ENCODE data around the gene BEND3.
A peak's percentile ranks its signal among the peaks of the same experiment; 100 is the strongest.

The BEND3 gene

DNA sequence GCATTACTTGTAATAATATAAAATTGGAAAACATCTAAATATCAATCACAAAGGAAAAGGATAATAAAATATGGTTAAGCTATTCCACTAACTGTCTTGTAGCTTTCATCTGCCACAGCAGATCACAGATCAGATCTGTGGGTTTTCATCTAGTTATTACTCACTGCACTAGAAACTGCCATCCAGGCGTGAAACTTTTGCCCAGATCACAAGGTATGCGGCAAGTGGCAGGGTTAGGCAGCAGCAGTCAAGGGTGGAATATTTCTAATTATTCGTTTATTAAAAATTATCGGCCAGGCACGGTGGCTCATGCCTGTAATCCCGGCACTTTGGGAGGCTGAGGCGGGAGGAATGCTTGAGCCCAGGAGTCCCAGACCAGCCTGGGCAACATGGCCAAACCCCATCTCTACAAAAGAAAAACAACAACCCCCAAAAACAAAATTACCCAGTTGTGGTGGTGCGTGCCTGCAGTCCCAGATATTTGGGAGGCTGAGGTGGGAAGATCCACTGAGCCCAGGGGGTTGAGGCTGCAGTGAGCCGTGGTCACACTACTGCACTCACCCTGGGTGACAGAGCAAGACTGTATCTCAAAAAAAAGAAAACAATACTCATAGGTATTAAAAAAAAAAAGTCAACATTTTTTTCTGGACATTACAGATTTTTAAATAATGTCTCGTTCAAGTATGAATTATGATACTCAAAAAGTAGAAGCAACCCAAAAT is 32.1 kb downstream of the BEND3 start:
- no peak for DNase-seq (ENCODE audit: low spot score)

DNA sequence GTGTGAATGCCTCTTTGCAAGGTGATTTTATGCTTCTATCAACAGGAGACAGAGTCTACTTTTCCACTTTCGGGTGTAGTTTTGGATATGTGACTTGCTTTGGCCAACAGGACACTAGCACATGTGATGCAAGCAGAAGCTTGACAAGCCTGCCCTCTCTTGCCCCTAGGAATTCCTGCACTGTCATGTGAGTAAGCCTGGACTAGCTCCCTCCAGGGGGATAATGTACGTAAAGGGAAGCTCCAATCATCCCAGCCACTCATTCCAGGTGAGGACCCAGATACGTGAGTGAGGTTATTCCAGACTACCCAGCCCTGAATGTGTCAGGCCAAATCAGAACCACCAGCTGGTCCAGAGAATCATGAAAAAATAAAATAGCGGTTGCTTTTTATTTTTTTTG is 33.3 kb downstream of the BEND3 start:
- no peak for DNase-seq (ENCODE audit: low spot score)

DNA sequence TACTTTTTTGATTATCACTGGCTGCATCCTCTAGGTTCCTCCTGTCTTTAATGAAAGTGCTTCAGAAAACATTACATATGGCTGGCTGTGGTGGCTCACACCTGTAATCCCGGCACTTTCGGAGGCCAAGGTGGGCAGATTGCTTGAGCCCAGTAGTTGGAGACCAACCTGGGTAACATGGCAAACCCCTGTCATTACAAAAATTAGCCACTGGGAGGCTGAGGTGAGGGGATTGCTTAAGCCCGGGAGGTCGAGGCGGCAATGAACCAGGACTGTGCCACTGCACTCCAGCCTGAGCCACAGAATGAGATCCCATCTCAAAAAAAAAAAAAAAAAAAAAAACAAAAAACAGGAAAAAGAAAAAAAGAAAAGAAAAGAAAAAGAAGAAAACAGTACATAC is 35.3 kb downstream of the BEND3 start:
- no peak for DNase-seq (ENCODE audit: low spot score)

DNA sequence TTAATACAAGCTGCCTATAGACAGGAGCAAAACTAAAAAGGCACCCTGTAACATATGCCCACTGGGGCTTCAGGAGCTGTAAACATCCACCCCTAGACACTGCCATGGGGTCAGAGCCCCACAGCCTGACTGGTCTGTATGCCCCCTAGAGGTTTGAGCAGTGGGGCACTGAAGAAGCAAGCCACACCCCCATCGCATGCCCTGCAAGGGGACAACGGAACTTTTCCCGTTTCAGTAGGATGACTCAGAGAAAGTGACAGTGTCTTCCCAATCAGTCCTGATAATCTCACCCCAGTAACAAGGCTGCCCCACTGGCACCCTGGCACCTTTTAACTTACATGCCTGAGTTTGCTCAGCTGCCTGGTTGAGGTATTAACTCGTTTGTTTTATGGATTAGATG is 35.9 kb downstream of the BEND3 start:
- DNase-seq (ENCODE audit: low spot score), result no peak

DNA sequence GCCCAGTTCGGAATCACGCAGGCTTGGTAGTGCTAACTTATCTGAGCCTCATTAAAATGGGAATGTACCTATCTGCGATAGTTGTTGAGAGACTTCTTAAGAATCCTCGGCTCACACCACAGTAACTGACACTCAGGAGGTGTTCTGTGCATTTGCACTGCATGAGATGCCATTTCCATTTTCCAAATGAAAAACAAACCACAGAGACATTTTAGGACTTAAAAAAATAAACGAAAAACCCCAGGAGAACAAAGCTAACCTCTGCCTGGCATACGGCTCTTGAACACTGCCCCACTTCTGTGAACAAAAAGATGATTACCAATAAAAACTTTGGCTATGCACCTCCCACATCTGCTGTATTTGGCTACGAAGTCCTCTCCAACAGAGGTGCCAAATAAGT is 37.6 kb downstream of the BEND3 start:
- DNase-seq (ENCODE audit: low spot score), result no peak

DNA sequence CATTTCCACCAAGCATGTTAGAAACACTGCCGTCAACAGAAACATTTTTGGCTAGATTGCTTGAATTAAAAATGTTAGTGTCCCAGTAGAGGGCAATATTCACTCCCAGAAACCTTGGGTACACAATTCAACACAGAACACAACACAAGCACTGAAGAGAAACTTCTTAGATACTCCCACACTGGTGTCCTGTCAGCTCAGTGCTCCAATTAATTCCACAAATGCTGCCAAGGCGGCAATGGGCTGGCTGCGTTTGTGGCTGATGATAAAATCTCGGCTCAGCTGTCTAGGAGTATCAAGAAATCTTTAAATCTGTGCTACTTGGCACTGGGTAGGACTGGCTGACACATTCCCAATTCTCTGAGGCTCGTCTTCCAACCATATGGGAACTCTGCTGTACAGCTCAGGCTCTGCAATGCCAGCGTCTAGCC is 39.3 kb downstream of the BEND3 start:
- peak; percentile 2 for DNase-seq (ENCODE audit: low spot score)

DNA sequence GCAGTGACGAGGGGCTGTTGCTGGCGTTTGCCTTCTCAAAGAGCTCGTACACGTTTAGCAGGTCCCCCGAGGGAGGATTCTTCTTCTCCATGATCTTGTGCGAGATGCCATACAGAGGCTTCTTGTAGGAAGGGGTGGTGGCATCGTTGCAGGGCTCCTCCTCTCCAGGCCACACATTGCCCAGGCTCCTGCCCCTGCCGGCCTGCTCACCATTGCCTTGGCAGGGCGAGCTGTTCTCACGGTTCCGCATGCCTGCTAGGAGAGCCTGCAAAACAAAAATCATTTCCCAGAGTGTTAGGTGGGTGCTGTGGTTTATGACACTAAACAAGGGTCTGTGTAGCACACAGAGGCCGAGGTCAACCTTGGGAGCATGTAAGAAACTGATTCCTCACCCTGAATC is 44.6 kb downstream of the BEND3 start:
- no peak for DNase-seq (ENCODE audit: low spot score)

DNA sequence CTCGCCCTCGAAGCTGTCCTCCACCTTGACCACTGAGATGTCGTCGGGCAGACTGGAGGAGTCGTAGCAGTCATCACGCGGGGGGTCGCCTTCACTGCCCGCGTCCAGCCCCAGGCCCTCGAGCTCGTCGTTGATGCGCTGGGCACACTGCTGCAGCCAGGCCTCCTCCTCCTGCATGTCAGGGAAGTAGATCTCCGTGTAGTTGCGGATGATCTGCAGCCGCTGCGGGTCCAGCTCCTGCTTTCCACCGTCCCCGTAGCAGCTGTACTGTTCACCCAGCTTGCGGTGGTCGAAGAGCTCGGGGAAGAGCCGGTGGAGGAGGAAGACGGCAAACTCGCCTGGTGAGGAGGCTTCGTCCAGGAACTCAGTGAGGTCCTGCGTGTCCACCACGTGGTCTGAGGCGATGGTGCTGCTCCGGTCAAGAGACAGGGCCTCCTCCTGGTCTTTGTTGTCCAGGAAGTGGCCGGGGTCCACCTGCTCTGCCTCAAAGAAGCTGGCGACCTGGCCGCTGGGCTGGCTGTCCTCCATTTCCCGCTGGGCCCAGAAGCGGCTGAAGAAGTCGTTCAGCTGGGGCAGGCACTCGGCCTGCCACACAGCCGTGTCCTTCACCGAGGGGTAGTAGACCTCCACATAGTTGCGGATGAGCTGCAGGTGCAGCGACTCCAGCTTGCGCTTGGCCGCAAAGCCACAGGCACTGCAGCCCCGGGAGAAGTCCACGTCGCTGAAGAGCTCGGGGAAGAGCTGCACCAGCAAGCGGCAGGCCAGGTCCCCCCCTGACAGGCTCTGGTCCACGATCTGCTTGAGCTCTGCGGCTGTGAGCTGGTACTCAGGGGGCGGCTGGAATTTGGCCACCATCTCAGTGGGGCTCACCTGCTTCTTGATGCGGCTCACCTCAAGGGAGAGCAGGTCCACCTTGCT is 45.4 kb downstream of the BEND3 start:
- DNase-seq (ENCODE audit: low spot score), result no peak

DNA sequence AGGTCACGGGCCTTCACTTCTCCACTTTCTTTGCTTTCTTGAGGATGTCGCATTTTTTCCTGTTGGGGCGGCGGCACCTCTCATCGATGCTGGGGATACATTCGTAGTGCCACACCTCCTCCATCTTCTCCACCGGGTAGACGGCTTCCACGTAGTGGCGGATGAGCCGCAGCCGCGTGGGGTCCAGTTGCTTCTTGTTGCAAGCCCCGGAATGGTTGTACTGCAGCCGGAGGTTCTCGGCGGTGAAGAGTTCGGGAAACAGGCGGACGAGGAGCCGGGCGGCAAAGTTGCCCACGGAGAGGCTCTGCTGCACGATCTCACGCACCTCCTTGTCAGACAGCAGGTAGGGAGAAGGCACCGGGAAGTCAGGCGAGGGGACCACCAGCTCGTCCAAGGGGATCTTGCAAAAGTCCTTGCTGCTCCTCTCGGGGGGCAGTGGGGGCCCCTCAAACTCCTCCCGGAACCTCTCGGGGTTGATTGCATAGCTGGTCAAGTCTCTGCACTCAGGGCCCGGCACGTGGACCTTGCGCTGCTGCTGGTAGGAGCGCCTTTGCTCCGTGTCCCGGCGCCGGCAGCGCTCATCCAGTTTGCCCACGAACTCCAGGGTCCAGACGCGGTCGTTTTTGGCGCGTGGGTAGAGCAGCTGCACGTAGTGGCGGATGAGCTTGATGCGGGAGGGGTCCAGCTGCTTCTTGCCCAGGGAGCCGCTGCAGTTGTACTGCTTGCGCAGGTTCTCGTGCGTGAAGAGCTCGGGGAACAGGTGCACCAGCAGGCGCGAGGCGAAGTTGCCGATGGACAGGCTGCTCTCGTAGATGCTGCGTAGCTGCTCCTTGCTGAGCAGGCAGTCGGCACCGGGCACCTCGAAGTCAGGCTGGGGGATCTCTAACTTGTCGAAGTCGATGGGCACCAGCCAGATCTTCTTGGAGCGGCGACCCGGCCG is 46.4 kb downstream of the BEND3 start:
- no peak for DNase-seq (ENCODE audit: low spot score)

DNA sequence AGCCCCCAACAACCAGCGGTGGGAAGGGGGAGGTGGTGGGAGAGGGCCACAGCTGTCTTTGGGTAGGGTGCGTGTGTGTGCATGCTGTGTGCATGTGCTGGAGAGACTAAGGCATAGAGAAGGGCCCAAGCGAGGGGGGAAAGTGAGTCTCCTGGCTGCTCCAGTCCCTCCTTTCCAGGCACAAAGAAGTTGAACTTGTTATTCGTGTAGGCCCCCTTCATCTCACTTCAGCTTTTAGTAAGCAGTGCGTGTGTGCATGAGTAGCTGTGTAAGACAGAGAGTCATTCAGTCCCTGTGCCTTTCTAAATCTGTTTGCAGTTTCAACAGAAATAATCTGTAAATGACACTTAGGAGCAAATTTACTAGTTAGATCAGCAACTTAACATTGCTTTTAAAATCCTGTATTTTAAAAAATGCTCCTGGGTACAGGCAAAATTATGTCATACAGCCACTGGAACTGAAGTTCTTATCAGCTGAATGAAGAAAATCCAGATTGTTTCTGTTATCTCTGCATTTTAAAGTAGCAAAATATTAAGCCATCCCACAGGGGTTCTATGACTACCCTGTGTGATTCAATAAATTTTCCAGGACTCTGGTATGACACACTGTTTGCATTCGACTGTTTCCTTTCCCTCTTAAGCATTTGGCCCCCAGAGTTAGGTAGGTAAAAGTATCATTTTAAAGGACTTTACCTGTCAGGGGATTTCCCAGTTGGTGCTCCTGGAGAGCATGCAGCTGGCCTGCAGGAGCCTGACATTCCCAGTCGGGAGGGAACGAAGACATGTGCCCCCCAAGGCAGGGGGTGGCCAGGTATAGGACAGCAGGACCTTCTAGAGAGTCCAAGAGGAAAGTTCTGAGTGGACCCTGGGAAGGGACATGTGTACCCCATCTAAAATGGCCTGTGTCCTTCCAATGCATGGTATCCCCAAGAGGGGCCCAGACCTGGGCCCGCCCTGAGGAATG is 48.3 kb downstream of the BEND3 start:
- DNase-seq (ENCODE audit: low spot score), result no peak

DNA sequence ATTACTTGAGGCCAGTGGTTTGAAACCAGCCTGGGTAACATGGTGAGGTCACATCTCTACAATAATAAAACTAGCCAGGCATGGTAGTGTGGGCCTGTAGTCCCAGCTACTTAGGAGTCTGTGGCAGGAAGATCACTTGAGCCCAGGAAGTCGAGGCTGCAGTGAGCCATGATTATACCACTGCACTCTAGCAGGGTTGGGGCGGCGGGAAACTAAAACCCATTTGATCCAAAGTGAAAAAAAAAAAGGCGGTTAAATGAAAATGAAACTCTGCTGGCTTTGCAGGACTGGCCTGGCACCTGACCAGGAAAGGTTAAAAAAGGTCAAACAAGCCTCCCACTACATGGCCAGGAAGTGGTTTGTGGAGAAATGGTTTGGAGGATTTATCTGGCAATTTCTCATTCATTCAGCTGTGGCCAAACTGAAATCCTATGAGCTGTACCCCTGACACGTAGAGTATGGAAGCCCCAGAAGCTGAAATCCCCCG is 50.7 kb downstream of the BEND3 start:
- no peak for DNase-seq (ENCODE audit: low spot score)

DNA sequence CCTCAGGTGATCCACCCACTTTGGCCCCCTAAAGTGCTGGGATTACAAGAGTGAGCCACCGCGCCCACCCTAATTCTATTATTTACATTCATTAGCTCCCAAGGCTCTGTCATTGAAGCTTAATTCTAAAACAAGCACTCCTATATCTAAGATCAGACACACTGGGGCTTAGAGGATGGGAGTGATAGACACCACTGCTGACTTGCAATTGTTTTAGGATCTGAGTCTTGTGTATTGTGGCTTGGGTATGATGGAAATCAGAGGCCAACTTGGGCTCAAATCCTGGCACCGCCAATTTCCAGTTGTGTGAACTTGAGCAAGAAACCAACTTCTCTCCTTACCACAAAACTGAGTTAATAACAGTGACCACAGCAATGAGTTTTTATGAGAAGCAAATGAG is 52.6 kb downstream of the BEND3 start:
- DNase-seq (ENCODE audit: low spot score), result no peak

DNA sequence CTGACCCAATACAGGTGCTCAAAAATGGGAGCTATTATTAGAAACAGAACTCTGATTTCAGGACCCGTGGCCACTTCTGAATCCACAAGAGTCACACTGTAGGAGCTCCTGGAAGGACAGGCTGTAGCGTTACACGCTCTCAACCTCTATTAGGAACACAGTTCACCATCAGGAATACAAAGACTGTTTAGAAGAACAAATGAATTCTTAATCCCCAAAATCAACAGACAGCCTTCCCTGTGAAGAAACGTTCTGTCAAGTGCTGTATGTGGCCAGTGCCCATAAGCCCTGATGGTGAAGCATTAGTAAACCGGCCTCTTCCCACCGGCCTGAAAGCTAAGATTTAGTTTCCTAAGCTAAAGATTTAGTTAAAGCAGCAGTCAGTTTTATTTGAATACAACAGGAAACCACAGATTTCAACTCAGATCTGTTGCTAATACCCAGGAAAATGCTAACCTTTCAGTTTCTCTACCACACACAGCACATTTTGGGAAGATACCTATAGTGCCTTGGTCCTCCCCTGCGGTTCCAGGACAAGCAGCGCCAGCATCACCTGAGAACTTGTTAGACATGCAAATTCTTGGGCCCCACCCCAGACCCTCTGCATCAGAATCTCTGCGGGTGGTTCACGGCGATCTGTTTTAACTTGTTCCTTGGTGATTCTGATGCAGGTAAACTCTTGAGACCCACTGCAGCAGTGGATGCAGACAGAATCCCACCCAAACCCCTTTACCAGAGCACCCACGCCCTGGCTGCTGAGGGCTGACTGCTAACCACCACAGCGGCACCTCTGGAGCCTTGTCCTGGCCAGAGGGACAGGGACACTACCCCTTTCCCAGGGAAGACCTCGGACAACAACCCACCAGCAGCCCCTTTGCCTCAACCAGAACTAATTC is 53.9 kb downstream of the BEND3 start:
- DNase-seq (ENCODE audit: low spot score), result no peak

DNA sequence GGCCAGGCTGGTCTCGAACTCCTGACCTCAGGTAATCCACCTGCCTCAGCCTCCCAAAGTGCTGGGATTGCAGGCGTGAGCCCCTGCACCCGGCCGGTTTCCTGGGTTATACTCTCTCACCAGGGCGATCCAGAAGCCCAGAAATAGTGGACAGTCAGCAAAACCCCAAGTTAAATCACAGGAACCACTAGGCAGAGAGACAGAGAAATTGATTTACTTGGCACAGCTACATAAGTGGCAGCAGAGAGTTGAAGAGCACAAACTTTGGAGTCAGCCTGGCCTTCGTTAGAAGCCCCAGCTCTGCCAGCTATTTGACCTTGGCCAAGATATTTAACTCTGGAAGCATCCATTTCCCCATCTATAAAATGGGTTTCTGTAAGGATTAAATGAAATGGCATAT is 54.6 kb downstream of the BEND3 start:
- no peak for DNase-seq (ENCODE audit: low spot score)

DNA sequence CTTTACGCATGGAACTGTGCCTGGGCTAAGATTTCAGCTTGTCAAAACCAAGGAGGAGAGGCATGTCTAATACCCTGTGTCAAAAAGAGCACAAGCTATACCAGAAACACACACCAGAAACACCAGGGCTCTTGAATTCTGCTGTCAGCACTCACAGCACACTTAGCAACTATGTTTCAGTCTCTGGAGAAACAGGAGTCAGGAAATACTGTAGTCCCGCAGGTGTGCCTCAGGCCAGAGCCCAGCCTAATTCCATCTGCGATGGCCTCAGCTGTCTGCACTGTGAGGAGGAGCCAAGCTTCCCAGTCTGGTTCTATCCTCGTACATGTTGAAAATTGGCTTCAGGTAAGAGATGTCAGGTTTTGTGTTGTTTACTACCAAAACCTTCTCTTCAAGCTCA is 55.7 kb downstream of the BEND3 start:
- no peak for DNase-seq (ENCODE audit: low spot score)

DNA sequence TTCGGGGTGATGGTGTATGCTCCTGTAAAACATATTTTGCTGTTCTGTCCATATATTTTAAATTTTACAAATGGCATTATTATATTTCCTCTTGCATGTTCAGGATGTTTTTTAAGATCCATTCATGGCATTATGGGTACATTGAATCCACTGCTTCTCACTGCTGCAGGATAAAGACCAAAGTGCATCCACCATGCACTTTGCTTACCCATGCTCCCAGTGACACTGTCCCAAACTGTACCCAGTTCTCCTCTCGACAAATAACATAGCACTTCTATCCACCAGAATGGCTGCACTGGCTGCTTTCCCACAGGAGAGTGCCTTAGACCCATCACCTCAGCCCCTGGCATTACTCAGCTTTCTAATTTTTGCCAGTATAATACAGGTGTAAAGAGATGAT is 57.6 kb downstream of the BEND3 start:
- no peak for DNase-seq (ENCODE audit: low spot score)

DNA sequence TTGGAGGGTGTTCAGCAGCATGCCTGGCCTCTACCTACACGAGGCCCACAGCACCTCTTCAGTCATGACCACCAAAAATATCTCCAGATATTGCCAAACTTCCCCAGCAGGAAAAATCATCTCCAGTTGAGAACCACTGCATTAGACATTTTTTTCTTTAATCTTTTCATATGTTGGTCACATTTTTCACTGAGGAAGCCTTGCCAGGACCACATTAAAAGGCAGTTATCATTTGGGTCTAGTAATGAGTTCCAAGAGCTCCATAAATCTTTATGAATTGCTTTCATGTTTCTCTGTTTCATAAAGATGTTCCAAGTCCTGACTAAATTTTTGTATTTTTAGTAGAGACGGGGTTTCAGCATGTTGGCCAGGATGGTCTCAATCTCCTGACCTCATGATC is 58.5 kb downstream of the BEND3 start:
- no peak for DNase-seq (ENCODE audit: low spot score)

DNA sequence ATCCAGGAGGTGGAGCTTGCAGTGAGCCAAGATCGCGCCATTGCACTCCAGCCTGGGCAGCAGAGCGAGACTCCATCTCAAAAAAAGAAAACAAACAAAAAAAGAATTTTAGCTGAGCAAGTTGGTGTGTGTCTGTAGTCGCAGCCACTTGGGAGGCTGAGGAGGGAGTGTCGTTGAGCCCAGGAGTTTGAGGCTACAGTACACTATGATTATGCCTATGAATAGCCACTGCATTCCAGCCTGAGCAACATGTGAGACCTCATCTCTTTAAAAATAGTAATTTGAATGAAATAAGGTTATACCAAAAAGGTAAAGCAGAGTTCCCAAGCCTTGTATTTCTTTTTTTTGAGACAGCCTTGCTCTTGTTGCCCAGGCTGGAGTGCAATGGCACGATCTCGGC is 67.5 kb downstream of the BEND3 start:
- DNase-seq (ENCODE audit: low spot score), result no peak

DNA sequence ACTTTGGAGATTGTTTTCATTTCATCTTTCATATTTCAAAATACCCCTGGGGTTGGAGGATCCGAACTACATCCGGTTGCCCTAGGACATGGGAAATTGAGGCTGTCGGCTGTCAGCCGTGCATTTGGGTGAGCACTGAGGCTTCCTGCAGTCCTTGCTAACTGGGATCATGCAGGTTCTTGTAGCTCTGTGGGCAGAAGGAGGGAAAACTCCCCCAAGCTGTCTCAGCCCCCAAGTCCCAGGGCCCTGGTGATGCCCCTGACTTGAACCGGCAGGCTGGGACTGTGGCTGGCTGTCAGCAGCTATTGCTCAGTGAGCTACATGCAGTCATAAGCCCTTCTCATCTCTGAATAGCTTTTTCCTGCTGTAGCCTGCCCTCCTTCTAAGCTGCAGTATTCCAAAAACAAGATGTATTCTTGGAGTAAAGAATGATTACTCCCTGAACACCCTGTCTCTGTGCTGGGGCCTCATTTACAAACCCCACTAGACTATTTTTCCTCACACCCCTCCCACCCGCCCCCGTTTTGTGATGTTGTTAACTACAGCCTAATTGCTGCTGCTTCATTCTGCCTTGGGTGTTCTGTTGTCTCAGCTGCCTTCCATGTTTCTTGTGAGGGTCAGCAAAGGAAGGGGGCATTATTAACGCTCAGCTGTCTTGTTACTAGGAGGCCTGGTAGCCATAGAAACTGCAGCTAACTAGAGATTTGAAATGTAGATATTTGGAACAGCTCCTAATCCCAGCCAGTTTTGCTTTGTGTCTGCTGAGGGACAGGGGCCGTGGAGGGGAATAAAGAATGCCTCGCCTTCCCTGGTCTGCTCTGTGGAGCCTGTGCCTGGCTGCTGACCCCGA is 69.3 kb downstream of the BEND3 start:
- no peak for DNase-seq (ENCODE audit: low spot score)

All from putamen (tissue), 1 donor.